GM12878 (cell line): ENCODE results near the gene KLHL34.

ENCODE experiments used
- CBX3 ChIP-seq: fragments of 200-600 bp; sonication (generic); IDR thresholded peaks from 2 replicates; pipeline ENCODE4 v1.6.1; 2016; ENCODE audit warnings: low read depth, borderline replicate concordance
- CEBPB ChIP-seq, 2 experiments: fragments of 150-350 bp in 1 of 2; IDR thresholded peaks; 2 replicates each; pipeline ENCODE4 v1.6.1; 2012 to 2014; ENCODE audit warnings: low read depth in 2 of 2, low read length in 2 of 2, borderline replicate concordance in 1 of 2, inconsistent platforms in 1 of 2
- EGR1 ChIP-seq, 2 experiments: IDR thresholded peaks; 1 replicate in 1 of 2; 2 replicates in 1 of 2; pipeline ENCODE4 v1.6.1; 2011 to 2012; ENCODE audit warnings: low read depth in 2 of 2, low read length in 2 of 2, borderline replicate concordance in 1 of 2, mild to moderate bottlenecking in 1 of 2, moderate library complexity in 1 of 2
- EZH2 ChIP-seq: IDR thresholded peaks from 2 replicates; pipeline ENCODE4 v1.6.1; 2012; ENCODE audit warnings: low read depth, mild to moderate bottlenecking, control low read depth, inconsistent platforms, low read length, borderline replicate concordance; ENCODE audit not compliant: control insufficient read depth
- LARP7 ChIP-seq: fragments of 450-650 bp; IDR thresholded peaks from 2 replicates; pipeline ENCODE4 v1.6.1; 2017; ENCODE audit warnings: mild to moderate bottlenecking
- NFIC ChIP-seq: IDR thresholded peaks from 2 replicates; pipeline ENCODE4 v1.6.1; 2012; ENCODE audit warnings: low read depth, mild to moderate bottlenecking, inconsistent platforms, low read length, moderate library complexity
- PML ChIP-seq: IDR thresholded peaks from 2 replicates; pipeline ENCODE4 v1.6.1; 2012; ENCODE audit warnings: low read length, inconsistent platforms
- SIN3A ChIP-seq: IDR thresholded peaks from 2 replicates; pipeline ENCODE4 v1.6.1; 2012; ENCODE audit warnings: low read depth, low read length, improper control_type of control experiment
- TAF1 ChIP-seq: IDR thresholded peaks from 2 replicates; pipeline ENCODE4 v1.6.1; 2011; ENCODE audit warnings: mild to moderate bottlenecking, low read depth, low read length, borderline replicate concordance
- YY1 ChIP-seq: IDR thresholded peaks from 2 replicates; pipeline ENCODE4 v1.6.1; 2011; ENCODE audit warnings: low read depth, mild to moderate bottlenecking, low read length
- TF ChIP-seq, protein P1 (sequence below), 3 experiments: IDR thresholded peaks in 2 of 3; conservative IDR thresholded peaks in 1 of 3; 2 replicates each; pipeline ENCODE4 v1.5.1; 2011; ENCODE audit warnings: low read depth in 3 of 3, low read length in 3 of 3, mild to moderate bottlenecking in 3 of 3, control low read depth in 2 of 3, moderate library complexity in 2 of 3, inconsistent platforms in 1 of 3, mixed read lengths in 1 of 3; ENCODE audit not compliant: control insufficient read depth in 2 of 3, insufficient read depth in 1 of 3; ENCODE audit errors: extremely low read depth in 1 of 3

GRCh38 chrX:21662761-21663160 is 4.6 kb upstream of the KLHL34 start:
- TF ChIP-seq EZH2 (no peak), TAF1 (no peak), EGR1 (IDR thresholded peaks at IDR 0.05; ENCODE audit: borderline replicate concordance in 1 of 2, low read depth in 2 of 2, low read length in 2 of 2) (no peak), PML (no peak), NFIC (no peak), CEBPB (IDR thresholded peaks at IDR 0.05; ENCODE audit: borderline replicate concordance in 1 of 2, low read depth in 2 of 2, low read length in 2 of 2) (no peak), YY1 (no peak), SIN3A (no peak), LARP7 (no peak), CBX3 (no peak)
- TF ChIP-seq, protein P1, sequence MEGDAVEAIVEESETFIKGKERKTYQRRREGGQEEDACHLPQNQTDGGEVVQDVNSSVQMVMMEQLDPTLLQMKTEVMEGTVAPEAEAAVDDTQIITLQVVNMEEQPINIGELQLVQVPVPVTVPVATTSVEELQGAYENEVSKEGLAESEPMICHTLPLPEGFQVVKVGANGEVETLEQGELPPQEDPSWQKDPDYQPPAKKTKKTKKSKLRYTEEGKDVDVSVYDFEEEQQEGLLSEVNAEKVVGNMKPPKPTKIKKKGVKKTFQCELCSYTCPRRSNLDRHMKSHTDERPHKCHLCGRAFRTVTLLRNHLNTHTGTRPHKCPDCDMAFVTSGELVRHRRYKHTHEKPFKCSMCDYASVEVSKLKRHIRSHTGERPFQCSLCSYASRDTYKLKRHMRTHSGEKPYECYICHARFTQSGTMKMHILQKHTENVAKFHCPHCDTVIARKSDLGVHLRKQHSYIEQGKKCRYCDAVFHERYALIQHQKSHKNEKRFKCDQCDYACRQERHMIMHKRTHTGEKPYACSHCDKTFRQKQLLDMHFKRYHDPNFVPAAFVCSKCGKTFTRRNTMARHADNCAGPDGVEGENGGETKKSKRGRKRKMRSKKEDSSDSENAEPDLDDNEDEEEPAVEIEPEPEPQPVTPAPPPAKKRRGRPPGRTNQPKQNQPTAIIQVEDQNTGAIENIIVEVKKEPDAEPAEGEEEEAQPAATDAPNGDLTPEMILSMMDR (IDR thresholded peaks at IDR 0.05 in 2 of 3, conservative IDR thresholded peaks at IDR 0.05 in 1 of 3; ENCODE audit: control insufficient read depth in 2 of 3, extremely low read depth in 1 of 3, insufficient read depth in 1 of 3, low read depth in 3 of 3, low read length in 3 of 3): no peak
